H9 (cell line): ENCODE results near the gene MYRF. TPM values are rescaled to one million over a fixed set of nuclear protein-coding genes. Genes with fewer than 3 reads are reported as not detected.

Experiments
- DNase-seq: peaks from one replicate; pipeline ENCODE4 v3.0.0-alpha.2; 2017
- H2AFZ ChIP-seq: one replicate; pipeline ENCODE4 v1.6.1; 2013; ENCODE audit warnings: mild to moderate bottlenecking, low read length, control low read depth, moderate library complexity
- H2AK5ac ChIP-seq: 2 replicates; pipeline ENCODE4 v1.6.1; 2013; ENCODE audit warnings: low read length, control low read depth, mixed read lengths; ENCODE audit not compliant: insufficient read length
- H2BK120ac ChIP-seq: one replicate; pipeline ENCODE4 v1.6.1; 2013; ENCODE audit warnings: low read depth, mild to moderate bottlenecking, low read length, control low read depth, inconsistent platforms; ENCODE audit not compliant: poor library complexity, severe bottlenecking
- H2BK12ac ChIP-seq: 2 replicates; pipeline ENCODE4 v1.6.1; 2013; ENCODE audit warnings: low read length, control low read depth, mixed read lengths, low read depth; ENCODE audit not compliant: insufficient read length
- H2BK15ac ChIP-seq: 2 replicates; pipeline ENCODE4 v1.6.1; 2013; ENCODE audit warnings: low read depth, low read length, control low read depth
- H2BK20ac ChIP-seq: one replicate; pipeline ENCODE4 v1.6.1; 2013; ENCODE audit warnings: low read depth, mild to moderate bottlenecking, low read length, control low read depth, inconsistent platforms; ENCODE audit not compliant: poor library complexity, severe bottlenecking
- H2BK5ac ChIP-seq: 2 replicates; pipeline ENCODE4 v1.6.1; 2013; ENCODE audit warnings: low read length, control low read depth, mixed read lengths; ENCODE audit not compliant: insufficient read length
- H3K14ac ChIP-seq: 2 replicates; pipeline ENCODE4 v1.6.1; 2013; ENCODE audit warnings: low read length, control low read depth; ENCODE audit not compliant: insufficient read depth
- H3K18ac ChIP-seq: 2 replicates; pipeline ENCODE4 v1.6.1; 2013; ENCODE audit warnings: low read depth, mild to moderate bottlenecking, mixed read lengths, low read length, control low read depth; ENCODE audit not compliant: insufficient read length
- H3K23ac ChIP-seq: 2 replicates; pipeline ENCODE4 v1.6.1; 2013; ENCODE audit warnings: low read length, control low read depth, mixed read lengths, low read depth; ENCODE audit not compliant: insufficient read length
- H3K23me2 ChIP-seq: 2 replicates; pipeline ENCODE4 v1.6.1; 2013; ENCODE audit warnings: low read depth, mild to moderate bottlenecking, mixed read lengths, low read length, control low read depth; ENCODE audit not compliant: insufficient read length, poor library complexity, severe bottlenecking
- H3K27ac ChIP-seq: 2 replicates; pipeline ENCODE4 v1.5.1; 2013; ENCODE audit warnings: low read length, control low read depth, mixed read lengths, low read depth; ENCODE audit not compliant: insufficient read length
- H3K27me3 ChIP-seq: 2 replicates; pipeline ENCODE4 v1.6.1; 2013; ENCODE audit warnings: low read length, control low read depth, inconsistent platforms; ENCODE audit not compliant: insufficient read depth
- H3K4ac ChIP-seq: 2 replicates; pipeline ENCODE4 v1.6.1; 2013; ENCODE audit warnings: low read depth, mild to moderate bottlenecking, control low read depth, inconsistent platforms, low read length, moderate library complexity
- H3K4me1 ChIP-seq: 2 replicates; pipeline ENCODE4 v1.6.1; 2013; ENCODE audit warnings: low read length, control low read depth, inconsistent platforms; ENCODE audit not compliant: insufficient read depth
- H3K4me2 ChIP-seq: 2 replicates; pipeline ENCODE4 v1.6.1; 2013; ENCODE audit warnings: low read length, control low read depth, mixed read lengths; ENCODE audit not compliant: insufficient read length, insufficient read depth
- H3K56ac ChIP-seq: 2 replicates; pipeline ENCODE4 v1.6.1; 2013; ENCODE audit warnings: low read depth, mild to moderate bottlenecking, mixed read lengths, low read length, control low read depth; ENCODE audit not compliant: insufficient read length
- H3K79me1 ChIP-seq: 2 replicates; pipeline ENCODE4 v1.6.1; 2013; ENCODE audit warnings: low read depth, mild to moderate bottlenecking, moderate library complexity, low read length, control low read depth, inconsistent platforms; ENCODE audit not compliant: insufficient read depth, poor library complexity, severe bottlenecking
- H3K79me2 ChIP-seq: 2 replicates; pipeline ENCODE4 v1.6.1; 2013; ENCODE audit warnings: low read length, control low read depth, inconsistent platforms; ENCODE audit not compliant: insufficient read depth
- H3K9ac ChIP-seq: 2 replicates; pipeline ENCODE4 v1.6.1; 2013; ENCODE audit warnings: low read length, control low read depth, mixed read lengths; ENCODE audit not compliant: insufficient read length; ENCODE audit errors: extremely low read depth
- H3K9me3 ChIP-seq: one replicate; pipeline ENCODE4 v1.6.1; 2013; ENCODE audit warnings: low read depth, low read length, inconsistent platforms; ENCODE audit not compliant: control insufficient read depth
- H3T11ph ChIP-seq: one replicate; pipeline ENCODE4 v1.6.1; 2013; ENCODE audit warnings: mild to moderate bottlenecking, low read length, control low read depth, inconsistent platforms
- H4K20me1 ChIP-seq: one replicate; pipeline ENCODE4 v1.6.1; 2013; ENCODE audit not compliant: control insufficient read depth, insufficient read length, insufficient read depth
- H4K5ac ChIP-seq: 2 replicates; pipeline ENCODE4 v1.6.1; 2013; ENCODE audit warnings: low read depth, mild to moderate bottlenecking, mixed read lengths, low read length, control low read depth; ENCODE audit not compliant: insufficient read length
- H4K8ac ChIP-seq: replicated peaks from 2 replicates; pipeline ENCODE4 v1.6.1; 2013; ENCODE audit warnings: low read length, control low read depth, mixed read lengths, low read depth; ENCODE audit not compliant: insufficient read length
- H4K91ac ChIP-seq: 2 replicates; pipeline ENCODE4 v1.6.1; 2013; ENCODE audit warnings: low read depth, mild to moderate bottlenecking, moderate library complexity, mixed read lengths, low read length, control low read depth; ENCODE audit not compliant: insufficient read length
- H3K27ac Mint-ChIP-seq, 3 experiments: 2 replicates in 2 of 3; 3 replicates in 1 of 3; pipeline ENCODE4 v1.8.0; 2020 to 2021; ENCODE audit warnings: mixed read lengths in 3 of 3, mild to moderate bottlenecking in 1 of 3, moderate library complexity in 1 of 3
- H3K27me3 Mint-ChIP-seq: 2 replicates; pipeline ENCODE4 v1.8.0; 2021; ENCODE audit warnings: low read depth, mild to moderate bottlenecking, moderate library complexity, mixed read lengths
- H3K36me3 Mint-ChIP-seq, 3 experiments: 2 replicates in 2 of 3; 3 replicates in 1 of 3; pipeline ENCODE4 v1.8.0; 2020 to 2021; ENCODE audit warnings: low read depth in 3 of 3, mixed read lengths in 3 of 3; ENCODE audit not compliant: insufficient read depth in 1 of 3
- H3K4me1 Mint-ChIP-seq, 2 experiments: 2 replicates each; pipeline ENCODE4 v1.8.0; 2020; ENCODE audit warnings: mixed read lengths in 2 of 2
- H3K4me3 Mint-ChIP-seq, 2 experiments: 2 replicates in 1 of 2; 3 replicates in 1 of 2; pipeline ENCODE4 v1.8.0; 2020 to 2021; ENCODE audit warnings: mild to moderate bottlenecking in 2 of 2, mixed read lengths in 2 of 2, moderate library complexity in 1 of 2
- H3K9me3 Mint-ChIP-seq, 2 experiments: 2 replicates in 1 of 2; 3 replicates in 1 of 2; pipeline ENCODE4 v1.8.0; 2020; ENCODE audit warnings: mild to moderate bottlenecking in 2 of 2, mixed read lengths in 2 of 2, moderate library complexity in 1 of 2
- CTCF ChIP-seq: fragments of 200-600 bp; sonication (generic); conservative IDR thresholded peaks from 3 replicates; pipeline ENCODE4 v1.8.0; 2021; ENCODE audit warnings: antibody characterized with exemption, mild to moderate bottlenecking
- WGBS: extraction: QIAGEN DNeasy Blood & Tissue Kit; methylation state at CpG from one replicate; pipeline ENCODE4 v1.1.7; 2013; ENCODE audit warnings: missing lambda C conversion rate, low lambda C conversion rate, mixed read lengths; ENCODE audit not compliant: insufficient read length; ENCODE audit errors: extremely low coverage; 5-methylcytosine and 5-hydroxymethylcytosine counted together
- total RNA-seq: library from RNA; stranded (reverse); gene quantifications from 2 replicates; pipeline ENCODE4 v1.2.1, GENCODE V29; 2021

Gene MYRF
- total RNA-seq, 1 experiment from 2014 or later: 13.9 TPM

GRCh38 chr11:61754534-61755482 is 2.4 kb downstream of the MYRF start:
- Mint-ChIP-seq H3K27me3 (peaks cover 35% of the 10 kb centered on the region), H3K36me3 (no peaks in the 10 kb centered on the region), H3K27ac (no peak overlapping the region; a peak in 1 of 7 replicates), H3K9me3 (peaks cover 0 to 3% of the 10 kb centered on the region in 2 experiments; a peak in 1 of 5 replicates), H3K4me3 (no peak overlapping the region), H3K4me1 (peaks cover 46 to 59% of the 10 kb centered on the region in 2 experiments)
- DNase-seq: no peak
- WGBS: no CpG with 5 or more reads among the region's 31 CpGs
- Histone ChIP-seq H3T11ph (no peak overlapping the region), H3K27ac (no peak overlapping the region), H3K56ac (no peak overlapping the region), H4K5ac (no peak overlapping the region), H3K23ac (no peak overlapping the region), H3K18ac (no peak overlapping the region), H3K14ac (no peak overlapping the region), H2BK120ac (no peak overlapping the region), H2BK12ac (no peak overlapping the region), H3K27me3 (peaks cover 8% of the 10 kb centered on the region; the same call in 1 of the 2 replicates), H2BK20ac (no peak overlapping the region), H3K23me2 (peaks cover 5% of the 10 kb centered on the region), H2AK5ac (no peak overlapping the region), H4K20me1 (no peaks in the 10 kb centered on the region), H3K79me1 (no peaks in the 10 kb centered on the region), H3K9ac (no peak overlapping the region), H2BK15ac (no peak overlapping the region), H3K79me2 (no peaks in the 10 kb centered on the region), H4K8ac (no peak overlapping the region), H3K4ac (no peak overlapping the region), H4K91ac (no peak overlapping the region), H3K4me1 (peaks cover 4% of the 10 kb centered on the region; the same call in 1 of the 2 replicates), H2AFZ (no peak overlapping the region), H3K4me2 (no peak overlapping the region), H3K9me3 (no peaks in the 10 kb centered on the region), H2BK5ac (no peak overlapping the region)
- TF ChIP-seq CTCF: no peak
